Left hindlimb (tissue), 1 donor: ENCODE measurements around the gene USP12.
A peak's percentile ranks its signal among the peaks of the same experiment; 100 is the strongest.

Experiments used
- DNase-seq: peaks from one replicate; pipeline ENCODE4 v3.0.0-alpha.2; 2018

Gene USP12

DNA sequence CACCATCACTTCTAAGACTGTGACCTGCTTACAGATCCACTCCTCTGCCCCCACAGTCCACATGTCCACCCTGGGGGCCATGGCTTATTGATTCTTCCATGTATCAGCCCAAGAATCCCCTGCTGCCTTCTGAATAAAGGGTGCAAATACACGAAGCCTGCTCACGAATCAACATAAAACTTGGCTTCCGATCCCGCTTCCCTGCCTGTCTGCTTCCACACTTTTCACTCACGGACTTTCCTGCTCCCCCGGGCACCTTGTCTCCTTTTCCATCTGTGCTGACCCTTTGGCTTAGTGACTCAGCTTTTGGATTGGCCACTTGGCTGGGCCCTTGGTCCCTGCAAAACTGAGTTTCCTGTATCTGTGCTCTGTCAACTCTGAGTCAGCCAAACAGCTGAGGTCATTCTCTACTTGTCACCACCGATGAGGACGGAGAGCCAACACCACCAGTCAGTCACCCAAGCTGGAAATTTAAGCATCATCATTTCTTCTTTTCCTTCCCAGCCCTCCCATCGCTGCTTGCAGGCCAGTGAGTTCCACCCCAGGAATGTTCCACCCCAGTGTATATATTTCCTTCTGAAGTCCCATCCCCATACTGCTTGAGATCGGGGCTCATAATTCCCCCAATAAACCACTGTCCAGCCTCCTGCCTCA lies 11.4 kb upstream of the USP12 start:
- DNase-seq = peak; percentile 46

DNA sequence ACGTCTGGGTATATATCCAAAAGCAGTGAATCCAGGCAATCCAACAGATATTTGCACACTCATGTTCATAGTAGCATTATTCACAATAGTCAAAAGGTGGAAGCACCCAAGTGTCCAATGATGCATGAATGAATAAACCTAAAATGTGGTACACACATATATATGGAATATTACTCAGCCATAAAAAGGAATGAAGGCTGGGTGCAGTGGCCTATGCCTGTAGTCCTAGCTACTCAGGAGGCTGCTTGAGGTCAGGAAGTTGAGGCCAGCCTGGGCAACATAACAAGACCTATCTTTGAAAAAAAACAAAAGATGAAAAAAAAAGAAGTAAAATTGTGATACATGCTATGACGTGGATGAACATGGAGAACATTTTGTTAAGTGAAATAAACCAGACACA lies 10.4 kb upstream of the USP12 start:
- DNase-seq = no peak

DNA sequence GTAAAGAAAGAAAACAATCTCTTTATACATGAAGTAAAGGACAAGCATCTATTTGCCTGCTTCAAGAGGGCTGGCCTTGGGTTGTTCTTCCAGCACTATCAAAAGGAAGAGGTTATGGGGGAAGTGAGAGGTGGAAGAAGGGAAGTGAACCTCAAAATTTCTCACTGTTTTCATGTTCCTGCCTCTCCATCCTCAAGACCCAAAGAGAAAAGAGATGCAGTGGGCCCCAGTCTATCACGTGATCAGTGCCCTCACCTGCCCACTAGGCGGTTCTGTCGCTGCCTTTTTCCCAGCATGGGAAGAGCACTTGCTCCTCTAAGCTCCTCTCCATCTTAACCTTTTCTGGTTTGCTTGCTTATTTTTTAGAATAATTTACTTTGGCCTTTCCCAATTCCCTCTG lies 6.2 kb upstream of the USP12 start:
- no peak for DNase-seq

DNA sequence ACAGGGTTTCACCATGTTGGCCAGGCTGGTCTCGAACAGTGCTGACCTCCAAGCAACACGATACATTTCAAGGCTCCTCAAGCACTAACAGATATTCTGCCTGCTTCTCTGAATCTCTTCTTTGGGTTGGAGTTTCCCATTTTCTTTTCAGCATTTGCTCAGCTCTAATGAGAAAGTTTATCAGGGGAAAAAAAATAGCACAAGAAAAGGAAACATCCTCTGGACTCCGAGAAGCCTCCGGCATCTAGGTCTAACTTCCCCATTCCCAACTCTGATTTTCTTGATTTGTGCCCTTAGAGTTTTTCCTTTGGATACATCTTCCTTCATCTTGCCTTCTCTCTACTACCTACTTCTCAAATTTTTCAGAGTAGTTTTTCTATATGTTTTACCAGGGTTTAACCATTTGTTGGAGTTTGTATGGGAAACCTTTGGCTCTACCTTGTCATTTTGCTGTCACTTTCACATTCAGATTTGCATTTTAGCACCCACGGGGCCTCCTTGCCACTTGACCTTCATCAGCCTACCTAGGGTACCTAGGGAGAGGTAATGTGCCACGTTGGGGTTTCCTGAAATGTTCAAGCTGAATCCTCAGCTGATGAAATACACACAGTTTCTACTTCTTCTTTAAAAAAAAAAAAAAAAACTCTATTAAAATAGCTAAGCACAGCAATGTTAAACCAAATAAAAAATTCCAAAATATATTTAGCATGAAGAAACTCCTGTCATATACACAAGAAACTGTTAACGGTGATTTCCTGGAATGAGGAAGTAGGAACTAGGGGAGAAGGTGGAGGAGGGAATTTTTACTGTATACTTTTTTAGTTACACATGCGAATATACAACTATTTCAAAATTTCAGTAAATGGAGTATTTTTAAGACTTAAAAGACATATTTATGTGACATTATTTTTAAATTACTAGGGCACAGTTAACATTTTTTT lies 5.1 kb upstream of the USP12 start:
- DNase-seq = no peak

DNA sequence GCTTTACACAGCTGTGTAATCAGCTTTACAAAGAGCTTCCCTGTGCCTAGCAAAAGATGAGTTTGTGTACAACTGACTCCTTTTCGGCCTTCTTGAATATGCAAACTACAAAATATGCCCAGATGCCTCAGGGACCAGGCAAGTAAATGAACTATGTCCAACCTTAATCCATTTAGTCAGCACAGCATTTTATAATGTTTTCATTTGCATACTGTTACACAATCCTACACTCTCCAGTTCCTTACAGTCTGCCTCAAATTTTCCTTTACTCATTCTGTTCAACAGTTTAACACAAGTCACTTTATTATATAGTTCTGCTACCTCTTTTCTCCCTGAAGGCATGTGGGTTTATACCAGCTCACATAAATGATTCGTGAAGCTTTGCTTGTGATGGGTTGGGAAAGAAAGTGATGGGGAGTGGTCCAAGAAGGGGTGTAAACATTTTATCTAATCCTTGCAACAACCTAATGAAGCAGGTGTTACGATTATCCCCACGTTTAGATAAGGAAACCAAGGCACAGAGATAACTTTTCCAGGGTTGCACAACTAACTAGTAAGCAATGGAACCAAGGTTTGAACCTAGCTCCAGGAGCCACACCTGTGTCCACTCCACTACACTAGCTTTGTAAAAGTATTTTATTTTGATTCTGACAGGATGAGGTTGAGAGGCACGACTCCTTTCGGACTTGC lies 3.3 kb upstream of the USP12 start:
- DNase-seq = no peak

DNA sequence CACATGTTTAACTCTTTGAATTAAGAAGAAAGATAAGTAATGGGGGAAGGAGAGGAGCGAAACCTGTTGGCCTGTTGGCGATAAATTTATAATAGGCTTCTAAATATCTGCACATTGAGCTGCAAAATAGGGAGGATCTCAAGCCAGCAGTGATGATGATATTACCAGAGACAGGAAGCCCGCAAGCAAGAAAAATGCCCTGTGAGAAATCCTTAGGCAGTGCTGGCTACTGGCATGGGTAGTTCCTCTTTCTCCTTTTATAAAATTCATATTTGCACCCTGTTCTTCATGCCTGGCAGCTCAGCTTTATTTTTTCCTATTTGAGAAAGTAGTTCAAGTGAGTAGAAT lies 858 bp upstream of the USP12 start:
- DNase-seq = no peak

DNA sequence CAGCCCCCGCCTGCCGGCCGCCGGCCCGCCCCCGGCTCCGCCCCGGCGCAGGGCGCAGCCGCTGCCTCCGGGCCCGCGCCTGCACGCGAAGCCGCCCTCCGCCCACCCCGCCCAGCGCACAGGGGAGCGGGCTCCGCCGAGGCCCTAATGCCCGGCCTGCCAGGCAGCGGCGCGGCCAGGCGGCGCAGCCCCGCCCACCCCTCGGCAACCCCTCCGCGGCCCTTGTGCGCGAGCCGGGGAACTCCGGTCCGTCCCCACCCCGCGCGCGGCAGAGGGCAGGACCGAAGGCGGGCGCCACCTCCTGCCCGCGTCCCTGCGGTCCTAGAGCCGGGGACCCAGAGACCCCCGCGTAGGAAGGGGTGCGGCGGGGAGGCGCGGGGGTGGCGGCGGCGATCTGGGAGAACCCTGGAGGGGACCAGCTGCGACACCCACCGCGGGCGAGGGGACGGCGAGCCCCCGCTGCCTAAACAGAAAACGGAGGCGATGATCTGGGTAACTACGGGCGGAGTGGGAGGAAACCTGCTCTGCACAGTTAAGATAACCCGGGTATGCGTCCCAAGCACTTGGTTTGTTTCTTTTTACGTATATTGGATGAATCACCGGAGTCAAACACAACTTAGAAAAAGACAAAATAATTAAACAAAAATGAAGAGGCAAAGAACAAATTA lies 350 bp upstream of the USP12 start:
- DNase-seq = peak; percentile 95

DNA sequence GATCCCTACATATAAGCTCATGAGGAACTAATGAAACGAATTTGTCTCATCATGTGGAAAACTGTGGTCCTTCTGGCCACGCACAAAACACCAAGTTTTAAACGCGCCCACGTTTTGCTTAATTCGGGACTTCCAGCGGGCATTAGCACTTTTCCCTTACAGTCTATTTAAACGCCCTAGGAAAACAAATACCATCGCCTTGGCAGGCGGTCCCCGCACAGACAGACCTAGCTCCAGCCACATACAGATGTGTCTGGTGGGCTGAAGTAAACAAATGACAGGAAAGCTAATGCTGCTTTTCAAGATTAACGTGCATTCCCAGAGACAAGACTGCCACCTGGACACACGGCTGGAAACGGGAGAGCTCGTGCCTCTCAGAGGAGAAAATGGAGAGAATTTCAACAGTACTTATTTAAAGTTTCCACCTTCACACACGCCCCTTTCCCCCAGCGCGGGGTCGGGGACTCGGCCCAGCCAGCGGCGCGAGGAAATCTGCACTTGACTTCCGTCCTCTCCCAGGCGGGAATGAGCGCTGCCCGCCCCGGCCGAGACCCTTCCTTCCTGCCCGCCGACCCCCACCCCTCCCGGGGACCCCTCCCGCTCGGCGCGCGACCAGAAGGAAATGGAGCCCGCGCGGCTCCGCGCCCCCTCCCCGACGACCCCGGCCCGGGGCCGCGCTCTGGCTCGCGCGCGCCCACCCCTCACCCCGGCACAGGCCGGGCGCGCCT lies 931 bp downstream of the USP12 start:
- DNase-seq = peak; percentile 70

DNA sequence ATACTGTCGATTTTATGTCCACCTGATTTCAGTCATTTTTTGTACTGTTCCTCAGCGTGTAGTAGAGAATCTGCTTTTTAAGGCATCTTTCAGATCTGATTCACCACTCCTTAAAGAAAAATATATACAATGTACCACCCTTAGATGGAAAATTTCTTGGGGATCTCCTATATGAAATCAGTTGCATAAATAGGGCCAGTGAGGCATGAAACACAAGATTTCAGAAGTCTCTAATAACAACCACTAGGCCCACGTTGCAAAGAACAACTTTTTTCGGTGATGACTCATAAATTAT lies 1.4 kb downstream of the USP12 start:
- DNase-seq = no peak

DNA sequence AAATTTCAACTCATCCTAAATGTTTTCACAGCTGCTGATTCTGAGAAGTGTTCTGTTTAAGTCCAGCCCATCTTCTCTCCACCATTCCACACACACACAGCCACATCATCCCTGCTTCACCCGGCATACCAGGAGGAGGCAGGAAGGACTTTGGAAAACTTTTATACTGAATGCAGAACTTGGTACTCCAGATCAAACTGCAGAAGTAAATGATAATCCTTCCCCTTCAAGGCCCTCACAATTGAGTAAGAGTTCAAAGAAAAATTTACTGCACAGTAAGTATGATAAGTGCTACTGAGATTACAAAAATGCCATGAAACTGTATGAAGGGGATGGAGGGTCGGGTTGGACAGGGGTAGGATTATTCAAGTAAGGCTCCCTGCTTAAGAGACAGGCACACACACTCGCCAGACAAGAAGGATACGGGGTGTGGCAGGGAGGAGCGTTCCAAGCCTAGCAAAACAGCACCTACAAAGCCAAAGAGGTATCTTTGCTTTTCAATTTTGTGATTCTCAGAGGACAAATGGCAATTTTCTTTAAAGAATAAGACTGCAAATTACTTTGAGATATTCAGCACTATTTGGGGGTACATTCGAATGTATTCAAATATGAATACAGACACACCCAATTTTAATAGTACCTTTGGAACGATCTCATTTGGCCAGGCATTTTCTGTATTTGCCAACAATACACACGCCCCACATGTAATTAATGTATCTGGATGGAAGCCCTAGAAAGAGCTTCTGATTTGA lies 2.5 kb downstream of the USP12 start:
- no peak for DNase-seq

DNA sequence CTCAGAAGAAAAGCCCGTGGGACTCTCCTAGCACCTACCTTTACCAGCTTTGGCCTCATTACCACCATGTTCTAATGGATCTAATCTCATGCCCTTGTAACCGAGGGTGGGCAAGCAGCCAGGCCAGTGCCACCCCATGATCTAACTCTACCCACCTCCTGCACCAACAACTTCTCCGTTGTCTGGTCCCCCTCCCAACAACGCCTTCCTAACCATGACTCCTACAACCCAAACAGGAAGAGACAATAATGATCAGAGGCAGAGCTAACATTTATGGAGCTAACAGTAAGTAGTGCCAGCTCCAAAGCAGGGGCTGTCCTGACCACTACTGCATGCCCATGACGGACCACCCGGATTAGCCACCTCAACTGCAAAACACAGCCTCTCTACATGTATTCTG lies 3.5 kb downstream of the USP12 start:
- no peak for DNase-seq

DNA sequence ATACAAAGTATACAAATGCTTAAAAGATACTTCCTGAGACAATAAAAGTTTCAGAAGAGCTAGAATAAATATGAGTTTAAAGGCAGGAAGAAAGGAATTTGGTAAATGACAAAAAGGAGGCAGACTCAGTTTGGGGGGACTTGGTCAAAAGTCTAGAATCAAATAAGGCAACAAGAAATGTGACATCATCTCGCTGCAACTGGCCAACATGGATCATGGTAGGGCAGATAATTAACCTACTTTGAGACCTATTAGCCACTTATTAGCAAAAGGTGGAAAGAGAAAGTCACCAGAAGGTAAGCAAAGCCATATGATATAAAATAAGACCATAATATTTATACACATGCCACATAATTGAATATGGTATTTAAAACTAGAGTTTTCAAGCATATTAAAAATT lies 5.3 kb downstream of the USP12 start:
- DNase-seq = no peak

DNA sequence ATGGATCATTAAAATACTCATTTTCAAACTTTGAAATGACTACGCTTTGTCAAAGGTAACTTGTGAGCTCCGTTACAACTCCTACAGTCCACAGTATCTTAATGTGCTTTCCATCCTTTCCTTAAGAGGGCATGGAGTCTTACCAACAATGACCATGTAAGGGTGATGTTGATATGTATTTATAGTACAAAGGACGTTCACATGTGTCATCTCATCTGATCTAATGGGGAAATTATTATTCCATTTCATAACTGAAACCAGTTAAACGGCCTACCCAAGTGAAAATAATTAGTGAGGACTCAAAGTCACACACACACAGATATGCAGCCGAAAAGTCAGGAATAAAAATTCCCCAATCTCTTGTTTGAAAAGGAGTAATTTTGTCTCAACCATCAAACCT lies 9.6 kb downstream of the USP12 start:
- DNase-seq = no peak

DNA sequence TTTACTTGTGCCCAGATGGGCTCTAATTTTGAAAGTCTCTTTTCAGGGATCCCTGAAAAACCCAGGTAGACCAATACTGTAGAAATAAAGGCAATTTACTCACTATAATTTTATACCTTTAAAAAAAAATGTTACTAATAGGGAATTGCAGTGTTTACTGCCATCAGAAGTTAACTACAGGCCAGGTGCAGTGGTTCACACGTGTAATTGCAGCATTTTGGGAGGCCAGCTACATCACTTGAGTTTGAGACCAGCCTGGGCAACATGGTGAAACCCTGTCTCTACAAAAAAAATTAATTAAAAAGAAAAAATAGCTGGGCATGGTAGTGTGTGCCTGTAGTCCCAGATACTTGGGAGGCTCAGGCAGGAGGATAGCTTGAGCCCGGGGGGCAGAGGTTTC lies 10.2 kb downstream of the USP12 start:
- no peak for DNase-seq

DNA sequence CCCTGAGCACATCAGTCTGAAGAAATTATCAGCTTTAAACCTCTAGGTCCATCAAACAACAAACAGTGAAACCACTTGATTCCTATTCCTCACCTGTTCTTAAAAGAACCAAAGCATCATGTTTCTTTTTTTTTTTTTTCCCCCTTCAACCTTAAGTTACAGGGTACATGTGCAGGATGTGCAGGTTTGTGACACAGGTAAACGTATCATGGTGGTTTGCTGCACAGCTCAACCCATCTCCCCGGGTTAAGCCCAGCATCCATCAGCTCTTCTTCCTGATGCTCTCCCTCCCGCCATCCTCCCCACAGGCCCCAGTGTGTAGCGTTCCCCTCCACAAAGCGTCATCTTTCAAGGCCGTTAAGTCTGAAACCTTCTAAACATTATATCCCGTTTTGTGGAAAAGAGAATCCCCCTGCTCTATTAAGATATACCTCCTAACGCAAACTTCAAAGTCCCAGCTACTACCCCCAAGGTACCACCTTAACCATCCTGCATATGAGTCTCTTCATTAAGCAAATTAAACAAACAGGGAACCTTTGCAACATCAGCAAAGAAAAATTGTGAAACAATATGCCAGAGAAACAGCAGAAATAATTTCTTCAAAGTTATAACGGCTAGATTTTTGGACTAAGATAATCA lies 10.8 kb downstream of the USP12 start:
- DNase-seq = no peak

DNA sequence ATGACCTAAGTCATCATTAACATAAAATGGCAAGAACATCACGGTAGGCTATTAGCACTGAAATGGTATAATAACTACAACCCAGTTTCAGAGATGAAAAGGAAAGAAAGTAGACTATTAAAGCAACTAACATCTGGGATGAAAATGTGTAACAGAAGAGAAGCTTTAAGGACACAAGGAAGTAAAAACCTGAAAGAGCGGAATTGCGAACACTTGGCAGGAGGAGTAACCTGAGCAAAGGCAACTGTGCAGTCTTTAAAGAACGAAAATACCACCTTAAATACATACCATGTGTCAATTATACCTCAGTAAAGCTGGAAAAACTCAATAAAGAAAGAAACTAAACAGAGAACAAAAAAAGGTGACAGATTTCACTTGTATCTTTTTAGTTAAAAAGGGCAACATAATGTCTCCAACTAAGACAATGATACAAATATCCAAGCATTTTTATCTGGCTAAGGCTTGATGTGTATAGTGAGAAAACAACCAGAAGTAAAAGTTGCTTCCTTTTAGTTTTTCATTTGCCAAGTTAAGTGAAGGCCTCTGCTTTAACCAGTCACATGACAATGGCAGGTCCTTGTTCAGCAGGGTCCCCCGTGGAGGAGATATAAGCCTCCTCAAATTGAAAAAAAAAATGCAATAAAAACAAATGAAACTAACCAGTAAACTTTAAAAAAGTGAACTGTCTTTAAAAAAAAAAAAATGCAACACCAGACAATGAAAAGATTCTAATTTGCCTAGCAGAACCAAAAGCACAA lies 11.6 kb downstream of the USP12 start:
- no peak for DNase-seq

DNA sequence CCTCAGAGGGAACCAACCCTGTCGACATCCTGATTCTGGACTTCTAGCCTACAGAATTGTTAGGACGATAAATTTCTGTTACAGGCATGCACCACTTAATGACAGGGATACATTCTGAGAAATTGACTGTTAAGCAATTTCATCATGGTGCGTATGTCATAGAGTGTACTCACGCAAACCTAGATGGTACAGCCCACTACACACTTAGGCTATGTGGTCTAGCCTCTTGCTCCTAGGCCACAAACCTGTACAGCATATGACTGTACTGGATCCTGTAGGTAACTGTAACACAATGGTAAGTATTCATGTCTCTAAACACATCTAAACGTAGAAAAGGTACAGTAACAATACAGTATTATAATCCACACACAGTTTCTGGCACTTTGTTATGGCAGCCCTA lies 13.3 kb downstream of the USP12 start:
- no peak for DNase-seq

DNA sequence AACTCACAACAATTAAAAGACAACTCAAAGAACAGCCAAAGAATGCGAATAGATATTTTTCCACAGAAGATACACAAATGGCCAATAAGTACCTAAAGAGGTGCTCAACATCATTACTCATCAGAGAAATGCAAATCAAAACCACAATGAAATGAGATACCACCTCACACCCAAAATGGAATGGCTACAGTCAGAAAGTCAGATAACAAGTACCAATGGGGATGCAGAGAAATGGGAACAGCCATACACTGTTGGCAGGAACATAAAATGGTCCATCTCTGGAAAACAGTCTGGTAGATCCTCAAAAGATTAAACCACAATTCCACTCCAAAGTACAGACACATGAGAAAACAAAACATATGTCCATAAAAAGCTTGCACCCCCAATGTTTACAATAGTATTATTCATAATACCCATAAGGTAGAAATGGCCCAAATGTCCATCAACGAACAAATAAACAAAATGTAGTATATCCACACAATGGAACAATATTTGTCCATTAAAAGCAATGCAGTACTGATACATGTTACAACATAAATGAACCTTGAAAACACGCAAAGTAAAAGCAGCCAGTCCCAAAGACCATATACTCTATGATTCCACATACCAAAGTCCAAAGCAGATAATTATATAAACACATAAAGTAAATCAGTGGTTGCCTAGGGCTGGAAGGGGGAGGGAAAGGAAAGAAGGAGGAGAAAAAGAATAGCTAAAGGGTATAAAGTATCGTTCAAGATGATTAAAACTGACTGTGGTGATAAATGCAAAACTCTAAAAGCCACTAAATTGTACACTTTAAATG lies 19.6 kb downstream of the USP12 start:
- DNase-seq = no peak

DNA sequence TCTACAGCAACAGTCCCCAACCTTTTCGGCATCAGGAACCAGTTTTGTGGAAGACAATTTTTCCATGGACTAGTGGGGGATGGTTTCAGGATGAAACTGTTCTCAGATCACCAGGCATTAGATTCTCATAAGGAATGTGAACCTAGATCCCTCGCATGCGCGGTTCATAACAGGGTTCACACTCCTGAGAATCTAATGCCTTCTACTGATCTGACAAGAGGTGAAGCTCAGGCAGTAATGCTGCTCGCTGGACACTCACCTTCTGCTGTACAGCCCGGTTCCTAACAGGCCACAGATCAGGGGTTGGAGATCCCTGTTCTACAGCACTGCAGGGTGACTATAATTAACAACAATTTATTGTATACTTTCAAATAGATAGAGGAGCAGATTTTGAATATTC lies 21.9 kb downstream of the USP12 start:
- no peak for DNase-seq

DNA sequence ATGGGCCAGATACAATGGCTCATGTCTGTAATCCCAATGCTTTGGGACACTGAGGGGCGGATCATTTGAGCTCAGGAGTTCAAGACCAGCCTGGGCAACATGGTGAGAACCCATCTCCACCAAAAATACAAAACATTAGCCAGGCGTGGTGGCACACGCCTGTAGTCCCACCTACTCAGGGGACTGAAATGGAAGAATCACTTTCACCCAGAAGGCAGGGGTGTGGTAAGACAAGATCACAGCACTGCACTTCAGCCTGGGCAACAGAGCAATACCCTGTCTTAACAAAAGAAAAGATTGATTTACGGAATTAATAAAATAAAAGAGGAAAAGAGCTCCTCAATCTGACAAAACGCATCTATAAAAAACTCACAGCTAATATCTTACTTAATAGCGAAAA lies 22.7 kb downstream of the USP12 start:
- no peak for DNase-seq
